ENCODE data around the gene TATDN3.
A peak's percentile ranks its signal among the peaks of the same experiment; 100 is the strongest.

TATDN3 gene

DNA sequence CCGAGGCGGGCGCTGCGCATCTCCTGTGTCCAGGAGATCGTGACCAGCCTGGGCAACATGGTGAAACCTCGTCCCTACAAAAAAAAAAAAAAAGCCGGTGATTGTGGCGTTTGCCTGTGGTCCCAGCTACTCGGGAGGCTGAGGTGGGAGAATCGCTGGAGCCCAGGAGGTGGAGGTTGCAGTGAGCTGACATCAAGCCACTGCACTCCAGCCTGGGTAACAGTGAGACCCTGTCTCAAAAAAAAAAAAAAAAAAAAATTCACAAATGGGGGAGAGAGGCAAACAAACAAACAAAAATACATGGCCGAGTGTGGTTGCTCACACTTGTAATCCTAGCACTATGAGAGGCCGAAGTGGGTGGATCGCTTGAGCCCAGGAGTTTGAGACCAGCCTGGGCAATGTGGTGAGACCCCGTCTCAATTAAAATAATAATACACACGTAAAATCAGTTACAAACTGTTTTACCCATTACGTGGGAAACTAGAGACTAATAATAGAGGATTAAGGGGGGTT is 758 bp downstream of the TATDN3 start:
- Histone ChIP-seq H4K20me1 (ENCODE audit: insufficient read depth, low read length) (no peaks in the 10 kb centered on the region), H2AFZ (ENCODE audit: low read length) (no peak overlapping the region; the same call in 1 of the 2 replicates), H3F3A (ENCODE audit: insufficient read depth, low read length) (no peaks in the 10 kb centered on the region), H3K27ac (ENCODE audit: low read depth, low read length, poor library complexity, severe bottlenecking) (peak overlapping the region; percentile 77), H3K79me2 (ENCODE audit: insufficient read depth, low read length) (peaks cover 24% of the 10 kb centered on the region), H3K9ac (ENCODE audit: low read length) (peak overlapping the region; percentile 81), H3K4me3 (ENCODE audit: low read depth, low read length, poor library complexity, severe bottlenecking) (peak overlapping the region; percentile 82), H3K4me1 (ENCODE audit: insufficient read depth, low read length, severe bottlenecking) (peaks cover 46% of the 10 kb centered on the region), H3K9me2 (ENCODE audit: low read depth, low read length) (no peaks in the 10 kb centered on the region), H3K4me2 (ENCODE audit: low read length) (peak overlapping the region; percentile 66), H3K36me3 (ENCODE audit: insufficient read depth, low read length) (peaks cover 17% of the 10 kb centered on the region; the same call in 1 of the 2 replicates), H3K9me3 (ENCODE audit: low read length) (no peaks in the 10 kb centered on the region), H3K27me3 (ENCODE audit: insufficient read depth, low read length) (no peaks in the 10 kb centered on the region)
- TF ChIP-seq EZH2 (IDR thresholded peaks at IDR 0.05; ENCODE audit: borderline replicate concordance, low read length) (no peak), CTCF (IDR thresholded peaks at IDR 0.05; ENCODE audit: low read length) (no peak)

- Histone ChIP-seq H3K9me2 (ENCODE audit: low read depth, low read length) (no peaks in the 10 kb centered on the region), H3K27me3 (ENCODE audit: insufficient read depth, low read length) (no peaks in the 10 kb centered on the region), H3K9ac (ENCODE audit: low read length) (no peak overlapping the region), H3K79me2 (ENCODE audit: insufficient read depth, low read length) (peaks cover 6% of the 10 kb centered on the region; the same call in 1 of the 2 replicates), H3K4me2 (ENCODE audit: low read length) (peak overlapping the region; percentile 41), H4K20me1 (ENCODE audit: insufficient read depth, low read length) (no peaks in the 10 kb centered on the region), H3K27ac (ENCODE audit: low read depth, low read length, poor library complexity, severe bottlenecking) (peak overlapping the region; percentile 78), H3K36me3 (ENCODE audit: insufficient read depth, low read length) (peaks cover 31% of the 10 kb centered on the region), H3K4me1 (ENCODE audit: insufficient read depth, low read length, severe bottlenecking) (peaks cover 34% of the 10 kb centered on the region), H3K9me3 (ENCODE audit: low read length) (no peaks in the 10 kb centered on the region), H3K4me3 (ENCODE audit: low read depth, low read length, poor library complexity, severe bottlenecking) (peak overlapping the region; percentile 7), H2AFZ (ENCODE audit: low read length) (no peak overlapping the region), H3F3A (ENCODE audit: insufficient read depth, low read length) (no peaks in the 10 kb centered on the region)
- TF ChIP-seq CTCF (IDR thresholded peaks at IDR 0.05; ENCODE audit: low read length) (no peak), EZH2 (IDR thresholded peaks at IDR 0.05; ENCODE audit: borderline replicate concordance, low read length) (no peak)
These were observed 2.9 kb downstream of the TATDN3 start for GRCh38 chr1:212794561-212795014.

DNA sequence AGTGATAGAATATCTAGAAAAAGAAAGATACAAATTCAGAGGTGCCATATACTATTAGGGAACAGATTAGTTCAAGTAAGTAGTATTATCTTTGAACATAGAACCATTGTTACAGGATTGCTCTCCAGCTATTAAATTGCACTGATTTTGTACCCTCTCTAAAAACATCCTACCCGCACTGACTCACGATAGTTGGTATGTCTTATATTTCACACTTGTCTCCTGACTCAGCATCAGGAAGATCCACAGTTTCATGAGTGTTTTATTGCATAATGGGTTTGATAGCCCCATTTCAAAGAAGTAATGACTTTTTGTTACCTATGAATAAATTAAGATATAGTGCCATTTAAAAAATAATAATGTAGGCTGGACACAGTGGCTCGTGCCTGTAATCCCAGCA is 6.0 kb downstream of the TATDN3 start:
- no peaks in the 10 kb centered on the region for H3F3A ChIP-seq (ENCODE audit: insufficient read depth, low read length)
- no peak overlapping the region for H3K27ac ChIP-seq (ENCODE audit: low read depth, low read length, poor library complexity, severe bottlenecking)
- no peaks in the 10 kb centered on the region for H3K9me2 ChIP-seq (ENCODE audit: low read depth, low read length)
- no peak overlapping the region for H2AFZ ChIP-seq (ENCODE audit: low read length)
- no peak overlapping the region for H3K4me3 ChIP-seq (ENCODE audit: low read depth, low read length, poor library complexity, severe bottlenecking)
- peaks cover 21% of the 10 kb centered on the region for H3K4me1 ChIP-seq (ENCODE audit: insufficient read depth, low read length, severe bottlenecking)
- H3K36me3 ChIP-seq (ENCODE audit: insufficient read depth, low read length), result peaks cover 47% of the 10 kb centered on the region
- H3K9me3 ChIP-seq (ENCODE audit: low read length), result no peaks in the 10 kb centered on the region
- TF ChIP-seq EZH2 (IDR thresholded peaks at IDR 0.05; ENCODE audit: borderline replicate concordance, low read length), result no peak
- no peak for TF ChIP-seq CTCF (IDR thresholded peaks at IDR 0.05; ENCODE audit: low read length)
- H3K9ac ChIP-seq (ENCODE audit: low read length), result no peak overlapping the region
- H3K79me2 ChIP-seq (ENCODE audit: insufficient read depth, low read length), result no peaks in the 10 kb centered on the region
- H3K4me2 ChIP-seq (ENCODE audit: low read length), result no peak overlapping the region
- H4K20me1 ChIP-seq (ENCODE audit: insufficient read depth, low read length), result no peaks in the 10 kb centered on the region
- no peaks in the 10 kb centered on the region for H3K27me3 ChIP-seq (ENCODE audit: insufficient read depth, low read length)
